Measurements from ENCODE around the gene PITPNC1.
"Not testable (repeated sequence)": the region's sequence is repeated elsewhere in the genome, so short reads cannot be mapped to it uniquely, and the experiment has no call there.

PITPNC1 gene

DNA sequence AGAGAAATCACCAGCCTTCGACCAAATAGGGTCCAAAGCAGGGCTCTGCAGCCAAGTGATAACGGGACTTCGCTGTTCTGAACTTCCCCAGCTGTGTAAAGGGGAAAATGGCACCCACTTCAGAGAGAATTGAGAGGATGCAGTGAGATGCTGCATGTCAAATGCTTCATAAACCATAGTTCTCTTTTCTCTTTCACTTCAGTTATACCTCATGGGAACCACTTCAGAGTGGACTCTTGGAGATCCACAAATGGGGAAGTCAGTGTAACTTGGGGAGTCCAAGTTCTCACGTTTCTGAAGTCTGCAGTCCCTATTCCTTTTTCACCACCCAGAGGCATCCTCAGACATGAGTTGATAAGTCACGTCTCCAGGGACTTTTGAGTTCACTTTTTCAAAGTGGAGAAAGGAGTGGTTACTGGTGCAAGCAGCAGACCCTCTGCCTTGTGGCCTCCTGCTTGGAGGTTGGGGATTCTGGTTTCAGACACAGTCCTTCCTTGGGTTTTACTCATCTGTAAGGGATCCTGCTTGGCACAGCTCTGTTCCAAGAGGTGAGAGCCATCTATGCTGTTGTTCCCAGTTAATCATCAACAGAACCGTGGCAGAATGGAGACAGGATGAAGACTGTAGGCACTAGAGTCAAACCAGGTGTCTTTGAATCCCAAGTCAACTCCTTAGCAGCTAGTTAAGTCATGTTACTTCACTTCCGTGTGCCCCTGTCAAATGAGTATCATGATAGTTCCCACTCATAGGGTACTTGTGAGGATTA lies 217.2 kb downstream of the PITPNC1 start:
- DNase-seq = no peak

DNA sequence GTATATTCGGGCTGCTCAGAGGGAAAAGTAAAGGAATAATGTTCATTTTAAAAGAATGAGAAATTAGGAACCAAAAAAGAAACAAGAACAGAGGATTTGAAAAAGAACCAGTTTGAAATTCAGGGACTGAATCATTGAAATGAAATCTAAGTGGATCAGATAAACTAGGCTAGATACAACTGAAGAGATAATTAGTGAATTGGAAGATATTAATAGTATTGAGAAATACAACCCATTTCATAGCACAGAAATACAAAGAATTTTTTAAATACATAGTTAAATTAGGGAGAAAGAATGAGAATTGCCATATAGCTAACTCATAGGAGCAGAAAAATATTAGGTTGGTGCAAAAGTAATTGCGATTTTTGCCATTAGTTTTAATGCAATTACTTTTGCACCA lies 223.3 kb downstream of the PITPNC1 start:
- no peak for DNase-seq

DNA sequence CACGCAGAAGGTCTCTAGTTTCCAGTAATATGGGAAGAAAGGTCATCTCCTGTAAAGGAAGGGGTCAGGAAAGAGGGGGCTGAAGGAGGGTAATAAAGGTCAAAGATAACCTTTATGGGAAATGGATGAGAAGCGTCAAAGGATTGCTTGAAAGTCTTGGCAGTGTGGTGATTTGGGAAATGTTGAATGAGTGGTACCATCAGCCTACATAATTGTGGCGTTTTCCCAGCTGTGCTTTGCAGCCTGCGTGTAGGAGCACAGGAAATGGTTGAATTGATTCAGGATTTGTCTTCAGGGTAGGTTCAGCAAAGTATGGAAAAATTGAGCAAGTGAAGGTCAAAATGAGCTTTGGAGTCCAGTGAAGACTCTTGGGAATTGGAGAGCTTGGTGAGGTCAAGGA lies 224.8 kb downstream of the PITPNC1 start:
- no peak for DNase-seq

DNA sequence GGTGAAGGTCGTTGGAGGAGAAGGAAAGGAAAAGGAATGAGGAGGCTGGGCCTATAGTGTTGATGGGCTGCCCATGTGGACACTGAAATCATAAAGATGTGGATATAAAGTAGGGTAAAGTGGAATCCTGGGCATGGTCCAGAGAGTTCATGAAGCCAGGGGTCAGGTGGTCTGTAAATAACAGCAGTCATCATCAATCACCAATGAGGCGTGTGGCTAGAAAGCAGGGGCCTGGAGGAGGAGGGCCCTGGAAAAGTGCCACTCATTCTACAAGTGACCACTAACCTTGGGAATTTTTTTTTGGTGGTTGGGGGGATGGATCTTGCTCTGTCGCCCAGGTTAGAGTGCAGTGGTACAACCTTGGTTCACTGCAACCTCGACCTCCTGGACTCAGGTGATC lies 225.4 kb downstream of the PITPNC1 start:
- no peak for DNase-seq

DNA sequence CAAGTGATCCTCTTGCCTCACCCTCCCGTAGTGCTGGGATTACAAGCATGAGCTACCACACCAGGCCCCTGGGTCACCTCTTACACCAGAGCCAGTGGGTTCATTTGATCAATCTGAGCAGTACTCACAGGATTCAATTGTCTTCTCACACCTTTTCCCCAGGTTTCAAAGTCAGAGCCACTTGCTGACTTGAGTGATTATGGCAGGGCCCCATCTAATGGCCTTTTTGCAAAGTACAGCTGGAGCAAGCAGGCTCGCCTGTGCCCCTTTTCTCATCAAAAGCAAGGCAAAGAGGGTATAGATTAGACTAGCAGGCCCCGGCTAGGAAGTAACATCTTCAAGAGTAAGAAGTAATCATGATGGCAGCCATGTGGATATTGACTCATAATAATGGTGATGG lies 225.9 kb downstream of the PITPNC1 start:
- peak; percentile 48 for DNase-seq

DNA sequence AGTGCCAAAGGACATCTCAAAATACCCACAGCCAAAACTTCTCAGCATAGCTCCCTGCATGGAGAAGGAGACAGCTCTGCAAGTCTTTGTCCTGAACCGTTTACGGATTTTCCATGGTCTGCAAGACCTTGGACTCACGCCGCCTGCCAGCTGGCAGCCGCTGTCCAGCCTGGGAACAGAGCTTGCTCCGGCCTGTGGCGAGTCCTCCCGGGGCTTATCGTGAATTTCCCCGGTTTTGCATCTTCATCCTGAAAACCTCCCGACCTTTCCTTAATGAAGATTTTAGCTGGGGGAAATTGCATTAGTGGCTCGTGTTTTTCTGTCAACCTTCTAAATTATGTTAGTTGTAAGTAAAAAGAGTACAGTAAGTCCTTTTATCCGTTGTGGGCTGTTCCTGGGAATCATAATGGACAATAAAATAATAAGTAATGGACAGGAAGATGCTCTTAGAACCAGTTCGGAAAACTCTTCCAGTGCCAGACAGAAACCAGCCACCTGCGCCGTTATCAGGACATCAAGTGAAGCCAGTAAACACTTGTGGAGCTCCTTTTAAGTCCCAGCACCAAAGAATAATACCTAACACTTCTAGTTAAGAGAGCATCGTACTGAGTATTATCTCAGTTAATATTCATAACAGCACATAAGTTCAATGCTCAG lies 228.3 kb downstream of the PITPNC1 start:
- no peak for DNase-seq

DNA sequence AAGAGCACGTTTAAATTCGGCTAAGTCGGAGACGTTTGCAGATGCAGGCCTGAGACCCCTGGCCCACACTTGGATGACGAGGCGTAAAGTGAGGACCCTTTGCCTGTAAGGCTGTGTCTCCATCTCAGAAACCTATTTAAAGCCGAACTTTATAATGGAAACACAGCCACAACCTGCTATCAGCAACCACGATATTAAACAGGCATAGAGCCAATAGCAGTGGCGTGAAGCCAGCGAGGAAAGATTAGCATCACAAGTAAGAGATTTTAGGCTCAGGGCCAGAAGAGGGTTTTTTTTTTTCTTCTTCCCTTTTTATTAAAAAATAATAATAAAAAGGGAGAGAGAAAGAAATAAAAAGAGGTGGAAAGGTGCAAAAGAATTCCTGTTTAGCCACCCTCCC lies 229.4 kb downstream of the PITPNC1 start:
- DNase-seq = no peak

DNA sequence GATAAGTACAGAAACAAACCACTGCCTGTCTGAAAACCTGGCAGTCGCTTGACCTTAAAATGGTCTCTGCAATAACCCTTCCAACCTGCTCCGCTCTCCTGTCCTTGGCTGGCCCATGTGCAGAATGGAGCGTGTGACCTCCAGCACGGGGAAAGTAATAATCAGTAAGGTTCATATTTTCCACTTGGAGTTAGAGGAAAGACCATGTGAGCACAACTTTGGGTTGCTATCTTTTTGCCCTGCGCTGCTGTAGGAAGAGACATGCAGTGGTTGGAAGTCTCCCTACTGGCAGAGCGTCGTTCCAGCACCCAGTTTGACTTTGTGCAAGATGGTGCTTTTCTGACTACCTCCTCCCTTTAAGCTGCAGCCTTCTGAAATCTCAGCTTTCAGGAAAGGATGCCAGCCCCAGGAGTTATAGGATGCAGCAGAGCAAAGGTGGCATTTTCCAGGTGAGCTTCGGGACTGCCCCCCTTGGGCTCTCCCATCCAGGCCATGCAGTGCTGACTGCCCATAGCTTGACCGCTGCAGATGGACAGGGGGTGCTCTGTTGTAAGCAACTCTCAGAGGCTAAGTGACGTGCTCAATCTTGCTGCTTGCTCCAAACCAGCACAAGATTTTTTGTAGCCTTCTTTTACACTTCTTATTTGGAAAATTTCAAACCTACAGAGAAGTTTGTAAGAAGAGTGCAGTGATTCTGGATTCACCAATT lies 230.0 kb downstream of the PITPNC1 start:
- DNase-seq = no peak

DNA sequence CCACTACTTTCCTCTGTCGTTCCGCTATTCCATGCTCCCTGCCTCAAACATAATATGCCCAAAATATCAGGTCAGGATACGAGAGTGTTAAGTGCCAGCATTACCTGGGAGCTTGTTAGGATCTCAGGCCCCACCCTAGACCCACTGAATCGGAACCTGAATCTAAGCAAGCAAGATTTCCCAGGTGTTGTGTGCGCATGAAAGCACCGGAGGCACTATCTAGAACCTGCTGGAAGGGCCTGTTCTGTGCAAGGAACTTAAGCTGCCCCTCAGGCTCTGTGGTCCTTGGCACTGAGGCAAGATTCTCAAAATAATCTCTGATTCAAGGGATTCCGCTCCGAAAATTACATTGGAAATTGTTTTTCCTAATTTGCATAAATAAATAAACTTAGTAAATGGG lies 233.0 kb downstream of the PITPNC1 start:
- DNase-seq = no peak

DNA sequence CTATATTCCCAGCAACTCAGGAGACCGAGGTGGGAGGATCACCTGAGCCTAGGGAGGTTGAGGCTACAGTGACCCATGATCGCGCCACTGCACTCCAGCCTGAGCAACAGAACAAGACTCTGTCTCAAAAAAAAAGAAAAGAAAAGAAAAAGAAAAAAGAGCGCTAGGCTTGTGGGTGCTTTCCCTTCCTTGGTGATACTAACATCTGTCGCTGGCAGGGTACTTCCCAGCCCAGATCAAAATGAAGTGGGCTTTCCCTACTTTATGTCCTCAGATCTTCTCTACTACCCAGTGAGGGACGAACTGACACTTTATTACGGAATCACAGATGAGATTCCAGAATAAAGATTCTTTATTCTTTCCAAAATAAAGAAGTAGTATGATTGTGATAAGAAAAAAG lies 236.9 kb downstream of the PITPNC1 start:
- DNase-seq = no peak

DNA sequence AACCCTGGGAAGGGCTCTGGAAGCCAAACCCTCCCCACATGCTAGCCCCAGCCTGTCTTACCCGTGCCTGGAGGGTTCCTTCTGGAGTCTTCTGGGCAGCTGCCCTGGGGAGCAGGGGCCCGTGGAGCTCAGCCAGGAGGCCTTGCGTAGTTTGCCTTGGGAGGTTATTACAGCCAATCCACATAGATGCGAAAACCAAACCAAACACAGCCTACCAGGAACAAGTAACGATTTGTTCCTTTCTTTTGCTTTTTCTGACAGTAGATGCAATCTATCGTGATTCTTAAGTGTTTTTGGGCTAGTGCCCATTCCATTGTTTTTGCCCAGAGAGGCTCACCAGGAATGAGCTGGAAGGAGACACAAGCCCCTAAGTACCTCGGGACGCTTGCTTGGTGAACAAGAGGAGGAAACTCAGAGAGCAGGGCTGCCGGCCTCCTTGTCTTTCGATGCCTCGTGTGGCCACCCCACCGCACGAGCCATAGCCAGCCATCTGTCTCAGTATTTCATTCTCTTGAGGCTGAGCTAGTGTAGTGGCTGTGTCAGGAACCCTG lies 238.0 kb downstream of the PITPNC1 start:
- DNase-seq = no peak

DNA sequence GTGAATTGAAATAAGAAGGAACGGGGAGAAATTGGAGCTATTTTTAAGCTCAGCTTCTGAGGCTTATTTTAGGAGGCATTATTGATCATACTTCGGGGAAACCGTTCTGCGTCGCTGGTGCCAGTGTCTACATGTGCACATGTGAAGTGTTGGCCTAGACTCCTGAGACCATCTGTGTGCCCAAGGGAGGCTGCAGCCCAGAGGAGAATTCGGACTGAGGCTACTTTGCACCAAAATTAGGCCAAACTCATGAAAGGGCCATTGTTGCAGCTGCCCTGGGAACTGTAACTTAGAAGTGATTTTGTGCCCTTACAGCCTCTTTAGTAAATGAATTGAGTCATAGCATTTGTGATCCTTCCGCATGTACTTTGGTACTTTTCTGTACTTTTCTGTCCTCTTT lies 238.7 kb downstream of the PITPNC1 start:
- no peak for DNase-seq

DNA sequence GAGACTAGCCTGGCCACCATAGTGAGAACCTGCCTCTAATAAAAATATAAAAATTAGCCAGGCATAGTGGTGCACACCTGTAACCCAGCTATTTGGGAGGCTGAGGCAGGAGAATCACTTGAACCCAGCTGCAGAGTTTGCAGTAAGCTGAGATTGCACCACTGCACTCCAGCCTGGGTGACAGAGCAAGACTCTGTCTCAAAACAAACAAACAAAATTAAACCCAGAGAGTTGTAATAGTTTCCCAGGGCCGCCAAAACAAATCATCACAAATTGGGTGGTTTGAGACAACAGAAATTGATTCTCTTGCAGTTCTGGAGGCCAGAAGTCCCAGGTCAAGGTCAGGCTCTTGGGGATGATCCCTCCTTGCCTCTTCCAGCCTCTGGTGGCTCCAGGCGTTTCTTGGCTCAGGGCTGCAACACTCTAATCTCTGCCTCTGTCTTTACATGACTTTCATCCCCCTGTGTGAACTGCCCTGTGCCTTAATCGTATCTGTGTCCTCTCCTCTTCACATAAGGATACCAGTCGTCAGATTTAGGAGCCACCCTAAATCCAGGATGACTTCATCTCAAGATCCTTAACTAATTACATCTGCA lies 240.3 kb downstream of the PITPNC1 start:
- DNase-seq = no peak

DNA sequence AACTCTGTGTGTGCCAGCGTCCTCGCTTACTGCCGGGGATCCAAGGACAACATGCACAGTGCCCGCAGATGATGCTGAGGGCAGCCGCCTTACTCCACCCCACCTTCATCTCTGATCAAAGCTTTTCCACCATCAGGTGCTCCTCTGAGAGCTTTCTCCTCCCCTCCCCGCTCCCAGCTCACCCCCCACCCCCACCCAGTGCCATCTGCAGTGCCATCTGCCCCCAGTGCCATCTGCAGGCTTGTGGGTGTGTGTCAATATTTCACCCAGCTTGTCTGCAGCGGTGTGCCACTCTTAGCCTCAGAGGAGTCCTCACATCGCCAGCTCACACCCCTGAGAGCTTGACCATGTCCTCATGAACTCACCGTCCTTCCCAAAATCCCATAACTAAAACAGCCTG lies 242.5 kb downstream of the PITPNC1 start:
- DNase-seq = no peak

DNA sequence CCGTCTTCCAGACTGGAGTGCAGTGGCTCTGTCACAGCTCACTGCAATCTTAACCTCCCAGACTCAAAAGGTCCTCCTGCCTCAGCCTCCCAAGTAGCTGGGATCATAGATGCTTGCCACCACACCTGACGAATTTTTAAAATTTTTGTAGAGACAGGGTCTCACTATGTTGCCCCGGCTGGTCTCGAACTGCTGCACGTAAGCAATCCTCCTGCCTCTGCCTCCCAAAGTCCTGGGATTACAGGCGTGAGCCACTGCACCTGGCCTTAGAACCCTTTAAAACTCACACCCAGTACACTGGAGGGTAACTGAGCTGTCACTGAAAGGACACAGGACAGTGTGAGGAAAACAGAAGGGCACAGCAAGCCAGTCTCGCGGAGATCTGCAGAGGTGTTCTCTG lies 243.0 kb downstream of the PITPNC1 start:
- no peak for DNase-seq

DNA sequence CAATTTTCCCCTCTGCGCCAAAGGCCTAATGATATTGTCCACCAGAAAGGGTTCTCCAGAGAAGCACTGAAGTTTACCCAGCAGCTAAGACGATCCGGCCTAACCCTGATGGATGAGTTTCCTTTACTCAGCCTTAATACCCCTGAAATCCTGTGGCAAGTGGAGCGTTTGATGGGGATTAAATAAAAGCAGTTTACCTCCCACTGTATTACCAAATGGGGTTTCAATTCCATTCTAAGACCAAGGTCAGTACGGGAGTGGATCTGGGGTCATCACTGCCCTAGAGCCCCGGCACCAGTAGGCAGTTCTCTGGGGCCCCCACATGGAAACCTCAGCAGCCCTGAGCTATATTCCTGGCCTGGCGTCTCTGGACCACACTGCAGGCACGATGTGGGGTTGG lies 243.6 kb downstream of the PITPNC1 start:
- no peak for DNase-seq

DNA sequence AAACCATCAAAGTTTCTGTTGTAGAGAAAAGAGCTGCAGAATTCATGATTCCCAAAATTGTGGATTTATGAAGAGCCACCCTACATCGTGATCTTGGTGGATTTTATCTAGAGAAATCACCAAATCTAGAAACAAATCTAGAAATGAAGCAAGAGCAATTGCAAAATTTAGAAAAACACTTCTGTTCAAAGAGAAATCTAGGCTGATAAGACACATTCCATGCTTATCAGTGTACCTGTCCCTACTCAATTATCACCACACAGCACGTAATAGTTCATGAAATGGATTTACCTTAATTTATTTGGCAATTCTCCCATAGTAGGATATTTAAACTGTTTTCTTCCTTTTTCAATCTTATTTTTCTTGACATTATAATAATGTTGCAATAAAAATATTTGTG lies 246.7 kb downstream of the PITPNC1 start:
- DNase-seq = no peak

DNA sequence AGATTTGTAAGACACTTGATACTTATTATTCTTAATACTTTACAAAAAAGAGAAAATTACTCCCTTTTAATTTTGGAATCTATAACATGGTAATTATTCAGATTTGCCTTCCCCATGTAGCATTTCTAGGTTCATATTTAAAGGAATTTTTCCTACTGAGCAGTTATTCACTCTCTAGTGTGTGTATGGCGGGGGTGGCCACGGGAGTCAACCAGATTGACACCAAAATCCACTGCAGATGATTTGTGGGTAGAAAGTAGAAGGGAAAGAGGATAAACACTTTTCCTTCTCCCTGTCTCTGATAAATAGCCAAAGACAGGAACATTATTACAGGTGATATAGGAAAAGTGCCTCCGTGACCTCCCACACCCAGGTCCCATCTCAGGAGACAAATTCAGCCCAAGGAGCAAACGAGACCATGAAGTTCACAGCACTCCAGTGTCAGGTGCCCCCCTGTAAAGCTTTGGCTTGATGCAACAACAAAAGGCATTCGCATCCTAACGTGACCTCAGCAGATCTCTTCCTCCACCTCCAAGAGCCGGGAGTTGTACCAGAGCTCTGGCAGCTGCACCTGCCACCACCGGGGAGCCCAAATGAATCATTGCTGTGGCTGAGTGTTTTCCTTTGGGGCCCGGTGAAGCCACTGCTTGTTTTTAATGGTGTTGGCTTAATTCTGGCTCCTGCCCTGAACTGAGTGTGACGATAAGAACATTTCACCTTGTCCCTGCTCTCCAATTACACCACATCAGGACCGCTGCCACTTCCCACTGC lies 248.0 kb downstream of the PITPNC1 start:
- no peak for DNase-seq

DNA sequence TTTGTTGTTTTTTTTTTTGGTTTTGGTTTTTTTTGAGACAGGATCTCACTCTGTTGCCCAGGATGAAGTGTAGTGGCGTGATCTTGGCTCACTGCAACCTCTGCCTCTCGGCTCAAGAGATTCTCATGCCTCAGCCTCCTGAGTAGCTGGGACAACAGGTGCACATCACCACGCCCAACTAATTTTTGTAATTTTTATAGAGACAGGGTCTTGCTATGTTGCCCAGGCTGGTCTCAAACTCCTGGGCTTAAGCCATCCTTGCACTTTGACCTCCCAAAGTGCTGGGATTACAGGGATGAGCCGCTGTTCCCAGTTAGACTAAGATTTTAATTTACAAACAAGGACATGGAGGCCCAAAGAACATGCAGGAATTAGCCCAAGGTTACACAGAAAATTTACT lies 248.9 kb downstream of the PITPNC1 start:
- no peak for DNase-seq

DNA sequence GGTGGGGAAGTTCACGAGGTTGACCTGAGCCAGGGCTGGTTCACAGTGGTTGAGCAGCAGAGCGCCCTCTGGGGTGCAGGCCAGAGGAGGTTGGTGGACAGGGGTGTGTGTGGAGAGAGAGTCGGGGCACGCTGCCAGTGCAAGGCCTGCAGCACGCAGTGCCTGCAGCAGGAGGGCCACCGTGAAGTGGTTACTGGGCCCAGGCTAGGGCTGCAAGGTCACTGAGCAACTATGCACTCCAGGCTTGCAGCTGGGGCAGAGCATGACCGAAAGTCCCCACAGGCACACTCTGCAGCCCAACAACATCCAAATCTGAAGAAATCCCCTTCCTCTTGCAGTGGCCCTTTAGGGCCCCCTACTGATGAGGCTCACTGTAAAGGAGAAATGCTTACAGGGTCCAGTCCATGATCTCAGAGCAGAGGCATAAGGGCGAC lies 251.5 kb downstream of the PITPNC1 start:
- peak; percentile 76 for DNase-seq

DNA sequence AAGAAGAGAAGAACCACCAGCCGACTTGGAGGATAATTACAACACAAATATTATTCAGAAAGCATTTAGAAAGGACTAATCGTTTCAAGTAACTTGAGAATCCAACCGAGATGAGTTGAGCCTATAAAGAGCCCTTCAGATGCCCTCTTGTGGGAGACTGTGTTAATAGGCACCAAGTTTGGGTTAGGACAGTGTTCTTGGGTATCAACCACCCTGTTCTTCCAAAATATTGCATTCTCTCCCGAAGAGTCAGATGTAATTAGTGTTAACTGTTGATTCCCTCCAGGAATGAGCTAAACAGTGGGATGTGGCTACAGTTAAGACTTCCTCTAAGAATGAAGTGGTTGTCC lies 252.9 kb downstream of the PITPNC1 start:
- DNase-seq = peak; percentile 41

DNA sequence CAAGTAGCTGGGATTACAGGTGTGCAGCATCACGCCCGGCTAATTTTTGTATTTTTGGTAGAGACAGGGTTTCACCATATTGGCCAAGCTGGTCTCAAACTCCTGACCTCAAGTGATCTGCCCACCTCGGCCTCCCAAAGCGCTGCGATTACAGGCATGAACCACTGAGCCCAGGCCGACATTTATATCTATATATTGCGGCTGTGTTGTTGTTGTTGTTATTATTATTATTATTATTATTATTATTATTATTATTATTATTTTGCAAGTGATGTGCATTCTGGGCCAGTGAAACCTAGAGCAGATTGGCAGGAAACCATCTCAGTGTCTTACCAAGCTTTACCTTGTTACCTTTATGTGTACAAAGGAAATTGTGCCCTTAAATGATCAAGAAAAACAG lies 253.8 kb downstream of the PITPNC1 start:
- DNase-seq = not testable (repeated sequence)

DNA sequence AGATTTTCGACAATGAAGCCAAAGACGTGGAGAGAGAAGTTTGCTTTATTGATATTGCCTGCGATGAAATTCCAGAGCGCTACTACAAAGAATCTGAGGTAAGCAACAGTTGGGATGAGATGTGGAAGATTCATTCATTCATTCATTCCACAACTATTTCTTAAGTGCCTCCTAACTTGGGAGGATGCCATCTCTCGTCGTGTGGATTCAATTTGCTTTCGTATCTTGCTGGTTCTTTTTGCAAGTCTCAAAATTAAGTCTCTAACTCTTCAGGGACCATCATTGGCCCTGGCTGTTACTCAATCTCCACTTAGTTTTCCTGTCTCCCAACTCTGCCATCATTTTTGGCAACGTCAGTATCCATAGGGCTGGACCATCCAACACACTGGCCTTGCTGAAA lies 255.1 kb downstream of the PITPNC1 start:
- DNase-seq = no peak

Measured in RPMI8226 (cell line).